GM18507 (cell line): ENCODE data around the gene C3orf18.
A peak's percentile ranks its signal among the peaks of the same experiment; 100 is the strongest.

ENCODE experiments used
- DNase-seq: peaks from one replicate; pipeline ENCODE4 v3.0.0; 2011; ENCODE audit warnings: low read depth; ENCODE audit not compliant: insufficient read length; ENCODE audit errors: extremely low spot score
- FAIRE-seq: peaks from 2 replicates; lab custom pipeline; 2011; peaks lifted over from hg19 to GRCh38; lab: Jason Lieb, UNC

The C3orf18 gene

GRCh38 chr3:50557915-50558314 lies 9.6 kb downstream of the C3orf18 start:
- FAIRE-seq (no peak), DNase-seq (no peak)

GRCh38 chr3:50557106-50557505 lies 10.4 kb downstream of the C3orf18 start:
- DNase-seq (no peak), FAIRE-seq (no peak)

DNA sequence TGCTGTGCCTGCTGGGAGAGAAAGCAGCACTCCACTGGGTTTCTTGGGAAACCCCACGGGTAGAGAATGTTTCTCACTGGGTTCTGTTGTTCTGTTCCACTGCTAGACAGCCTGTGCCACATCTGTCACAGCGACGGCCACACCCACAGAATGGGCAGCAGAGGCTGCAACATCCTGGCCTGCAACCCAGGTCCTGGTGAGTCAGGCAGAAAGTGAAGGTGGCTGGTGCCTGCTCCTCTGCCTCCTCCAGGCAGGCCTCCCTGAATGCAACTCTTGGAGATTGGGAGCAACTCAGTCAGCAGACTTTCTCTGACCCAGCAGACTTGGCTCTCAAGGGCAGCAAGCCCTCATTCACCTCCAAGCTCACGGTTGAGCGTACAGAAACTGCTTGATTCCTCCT lies 13.0 kb downstream of the C3orf18 start:
- DNase-seq (no peak), FAIRE-seq (no peak)

GRCh38 chr3:50552598-50552997 lies 14.9 kb downstream of the C3orf18 start:
- DNase-seq, result no peak
- no peak for FAIRE-seq

GRCh38 chr3:50551681-50552435 lies 15.7 kb downstream of the C3orf18 start:
- FAIRE-seq (no peak), DNase-seq (no peak)

DNA sequence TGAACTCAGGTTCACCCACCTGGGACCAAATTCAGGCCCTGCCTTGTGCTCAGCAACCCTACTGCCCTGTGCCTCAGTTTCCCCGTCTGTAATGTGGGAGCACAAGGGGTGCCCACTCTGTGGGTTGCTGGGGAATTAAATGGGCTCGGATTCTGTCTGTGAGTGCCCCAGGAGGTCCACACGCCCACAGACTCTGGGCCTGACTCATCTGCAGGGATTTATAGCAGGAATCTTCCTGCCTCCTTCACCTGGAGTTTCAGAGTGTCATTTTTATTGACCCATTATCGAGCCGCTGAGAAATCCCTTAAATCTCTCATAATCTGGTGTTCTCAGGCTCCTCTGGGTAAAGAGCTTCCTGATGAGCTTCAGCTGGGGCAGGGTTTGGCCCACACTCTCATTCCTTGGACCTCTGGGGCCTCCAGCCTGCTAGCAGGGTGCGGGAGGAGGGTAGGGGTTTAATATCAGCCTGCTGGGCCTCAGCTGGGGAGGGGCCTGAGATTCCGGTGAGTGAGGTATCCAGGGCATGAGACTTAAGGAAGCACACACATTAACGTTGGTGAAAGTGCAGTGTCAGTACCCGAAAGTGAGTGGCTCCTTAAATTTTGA lies 16.4 kb downstream of the C3orf18 start:
- no peak for DNase-seq
- no peak for FAIRE-seq

GRCh38 chr3:50550079-50550736 lies 17.3 kb downstream of the C3orf18 start:
- FAIRE-seq, result peak; percentile 41

GRCh38 chr3:50549226-50549625 lies 18.3 kb downstream of the C3orf18 start:
- DNase-seq (no peak), FAIRE-seq (no peak)

More at GRCh38 chr3:50550079-50550736, 17.3 kb downstream of the C3orf18 start:
- peak; percentile 54 for DNase-seq

- no peak for FAIRE-seq
- no peak for DNase-seq
These were observed 21.8 kb downstream of the C3orf18 start for GRCh38 chr3:50545781-50546180.

DNA sequence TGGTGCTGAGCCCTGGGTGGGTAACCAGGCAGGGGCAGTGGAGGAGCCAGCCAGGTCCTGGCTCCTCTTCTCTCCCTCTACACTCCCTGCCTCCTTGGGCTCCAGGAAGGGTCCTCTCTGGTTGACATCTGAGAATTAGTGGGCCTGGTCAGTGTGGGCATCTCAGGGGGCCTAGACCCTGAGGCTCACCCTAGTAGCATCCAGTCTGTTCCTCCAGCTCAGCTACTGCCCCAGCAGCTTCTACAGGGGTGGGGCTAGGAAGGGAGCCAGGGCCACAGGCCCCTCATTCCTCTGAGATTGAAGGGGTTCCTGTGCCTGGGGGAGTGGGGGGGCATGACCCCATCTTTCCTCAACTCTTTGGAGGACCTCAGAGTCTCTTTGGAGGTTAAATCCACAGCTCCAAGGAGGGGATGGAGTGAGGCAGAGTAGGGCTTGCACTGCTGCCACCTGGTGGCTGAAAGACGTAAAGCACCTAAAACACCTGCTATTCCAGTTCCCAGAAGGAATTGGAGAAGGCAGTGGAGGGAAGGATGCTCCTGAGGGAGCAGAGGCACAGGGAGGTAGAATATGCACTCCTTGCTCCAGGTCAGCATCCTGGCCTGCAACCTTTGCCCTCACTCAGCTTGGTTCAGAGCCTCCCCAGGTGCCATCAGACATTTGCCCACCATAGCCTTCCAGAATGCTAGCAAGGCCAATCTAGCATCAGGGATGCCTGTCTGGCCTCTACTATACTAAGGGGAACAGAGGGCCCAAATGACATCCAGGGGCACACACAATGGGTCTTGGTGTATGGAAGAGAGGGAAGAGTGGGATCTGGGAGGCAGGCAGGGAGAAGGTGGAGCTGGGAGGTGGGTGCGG lies 25.1 kb downstream of the C3orf18 start:
- DNase-seq, result peak; percentile 64
- peak; percentile 91 for FAIRE-seq

GRCh38 chr3:50539356-50540286 lies 27.9 kb downstream of the C3orf18 start:
- no peak for DNase-seq
- no peak for FAIRE-seq

GRCh38 chr3:50537421-50538129 lies 30.0 kb downstream of the C3orf18 start:
- no peak for DNase-seq
- no peak for FAIRE-seq

- no peak for FAIRE-seq
- DNase-seq, result no peak
These were observed 30.9 kb downstream of the C3orf18 start for GRCh38 chr3:50536471-50537180.

GRCh38 chr3:50534681-50535330 lies 32.7 kb downstream of the C3orf18 start:
- DNase-seq (no peak), FAIRE-seq (no peak)

- FAIRE-seq (no peak), DNase-seq (no peak)
These were observed 33.6 kb downstream of the C3orf18 start for GRCh38 chr3:50533807-50534461.

GRCh38 chr3:50533316-50533715 lies 34.2 kb downstream of the C3orf18 start:
- no peak for FAIRE-seq

More at GRCh38 chr3:50533316-50533715, 34.2 kb downstream of the C3orf18 start:
- DNase-seq, result no peak
